C4-2B (cell line): ENCODE measurements around the gene WNT11.
A peak's percentile ranks its signal among the peaks of the same experiment; 100 is the strongest.

Experiments
- ZFX ChIP-seq: fragments of 450-650 bp; IDR thresholded peaks from 2 replicates; pipeline ENCODE4 v1.6.1; 2017
- TF ChIP-seq, protein P1 (sequence below): fragments of 450-650 bp; conservative IDR thresholded peaks from 2 replicates; pipeline ENCODE4 v1.5.1; 2017; ENCODE audit warnings: mild to moderate bottlenecking

DNA sequence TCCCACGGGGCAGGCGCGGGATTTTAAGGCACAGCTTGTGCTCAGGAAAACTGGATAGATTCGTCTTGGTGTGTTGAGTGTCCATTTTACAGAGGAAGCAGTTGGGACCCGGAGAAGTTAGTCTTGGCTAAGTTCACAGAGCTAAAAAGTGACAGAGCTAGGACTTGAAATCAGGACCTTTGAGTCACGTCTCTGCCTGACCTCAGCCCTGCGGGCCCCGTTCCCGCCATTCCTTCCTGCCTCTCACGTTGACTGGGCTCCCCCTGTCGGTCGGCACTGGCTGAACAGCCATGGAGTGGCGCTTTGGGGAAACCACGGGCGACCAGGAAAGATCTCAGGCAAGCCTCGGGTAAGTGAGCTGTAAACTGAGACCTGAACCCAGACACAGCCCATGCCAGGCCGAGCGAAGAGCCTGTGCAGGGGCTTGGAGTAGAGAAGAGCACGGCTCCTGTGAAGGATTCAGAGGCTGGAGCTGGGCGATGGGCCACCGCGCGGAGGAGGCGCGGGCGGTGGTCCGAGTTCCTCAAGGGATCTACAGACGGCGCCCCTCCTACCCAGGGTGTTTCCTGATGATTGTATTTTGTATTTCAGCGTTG lies 54.1 kb downstream of the WNT11 start:
- TF ChIP-seq, protein P1, sequence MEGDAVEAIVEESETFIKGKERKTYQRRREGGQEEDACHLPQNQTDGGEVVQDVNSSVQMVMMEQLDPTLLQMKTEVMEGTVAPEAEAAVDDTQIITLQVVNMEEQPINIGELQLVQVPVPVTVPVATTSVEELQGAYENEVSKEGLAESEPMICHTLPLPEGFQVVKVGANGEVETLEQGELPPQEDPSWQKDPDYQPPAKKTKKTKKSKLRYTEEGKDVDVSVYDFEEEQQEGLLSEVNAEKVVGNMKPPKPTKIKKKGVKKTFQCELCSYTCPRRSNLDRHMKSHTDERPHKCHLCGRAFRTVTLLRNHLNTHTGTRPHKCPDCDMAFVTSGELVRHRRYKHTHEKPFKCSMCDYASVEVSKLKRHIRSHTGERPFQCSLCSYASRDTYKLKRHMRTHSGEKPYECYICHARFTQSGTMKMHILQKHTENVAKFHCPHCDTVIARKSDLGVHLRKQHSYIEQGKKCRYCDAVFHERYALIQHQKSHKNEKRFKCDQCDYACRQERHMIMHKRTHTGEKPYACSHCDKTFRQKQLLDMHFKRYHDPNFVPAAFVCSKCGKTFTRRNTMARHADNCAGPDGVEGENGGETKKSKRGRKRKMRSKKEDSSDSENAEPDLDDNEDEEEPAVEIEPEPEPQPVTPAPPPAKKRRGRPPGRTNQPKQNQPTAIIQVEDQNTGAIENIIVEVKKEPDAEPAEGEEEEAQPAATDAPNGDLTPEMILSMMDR = peak; percentile 98
- TF ChIP-seq ZFX = no peak
